ENCODE measurements around the gene NRG3. TPM values are rescaled to one million over a fixed set of nuclear protein-coding genes. Genes with fewer than 3 reads are reported as not detected.

The NRG3 gene
- total RNA-seq, 1 experiment from 2014 or later, result not detected

DNA sequence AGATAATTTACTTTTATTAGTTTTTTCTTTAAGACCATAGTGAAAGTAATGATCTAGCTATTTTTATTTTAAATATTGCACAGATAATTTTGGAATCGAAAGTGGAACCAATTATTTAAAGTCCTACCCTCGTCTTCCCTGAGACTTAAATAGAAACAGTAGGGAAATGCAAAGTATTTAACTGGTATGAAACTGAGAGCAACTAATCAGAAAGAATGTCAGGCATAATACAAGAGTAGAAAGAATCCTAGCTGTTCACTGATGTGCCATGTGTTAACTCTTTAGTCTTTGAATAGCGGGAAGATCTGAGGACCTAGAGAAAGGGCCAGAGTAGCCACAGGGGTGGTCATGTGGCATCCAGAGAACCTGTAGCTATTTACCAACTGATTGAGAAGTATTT is 630.0 kb downstream of the NRG3 start:
- Histone ChIP-seq H3K9me3 (ENCODE audit: control insufficient read depth in 1 of 2, insufficient read depth in 1 of 2, low read depth in 1 of 2, low read length in 2 of 2) (peaks cover 0 to 22% of the 10 kb centered on the region in 2 experiments; a peak in 2 of 4 replicates), H3K27ac (ENCODE audit: low read depth, low read length) (no peak overlapping the region), H3K36me3 (ENCODE audit: control insufficient read depth in 1 of 2, insufficient read depth in 2 of 2, low read length in 2 of 2) (no peaks in the 10 kb centered on the region), H3K9me2 (ENCODE audit: insufficient read depth) (no peaks in the 10 kb centered on the region), H3K79me2 (ENCODE audit: insufficient read depth, low read length) (no peaks in the 10 kb centered on the region), H2AFZ (ENCODE audit: low read depth, low read length, poor library complexity, severe bottlenecking) (no peak overlapping the region), H3K4me1 (ENCODE audit: control insufficient read depth in 1 of 2, insufficient read depth in 2 of 2, low read length in 2 of 2) (no peaks in the 10 kb centered on the region), H4K20me1 (ENCODE audit: insufficient read depth) (no peaks in the 10 kb centered on the region), H3K4me2 (ENCODE audit: low read length) (no peak overlapping the region), H3K4me3 (replicated peaks in 1 of 2; ENCODE audit: low read depth in 1 of 2, low read length in 2 of 2) (no peak overlapping the region), H3K27me3 (ENCODE audit: insufficient read depth, low read length) (no peaks in the 10 kb centered on the region), H3K9ac (ENCODE audit: low read length) (no peak overlapping the region)
- RAD21 ChIA-PET (ENCODE audit: low non-redundant PET in 1 of 2, low total read pairs in 2 of 2, uncharacterized antibody in 2 of 2, unreplicated experiment in 2 of 2), result no interaction called here
- CTCF ChIA-PET, result no interaction called here
- POLR2A ChIA-PET, result no interaction called here
- no TSS peak for BruUV-seq (replicated peaks)
- TF ChIP-seq CEBPB (IDR thresholded peaks at IDR 0.05; ENCODE audit: low read depth) (no peak), CBX3 (IDR thresholded peaks at IDR 0.05; ENCODE audit: low read depth) (no peak), FOSL1 (IDR thresholded peaks at IDR 0.05; ENCODE audit: low read depth) (no peak), ZNF274 (IDR thresholded peaks at IDR 0.05; ENCODE audit: low read depth, low read length) (no peak), YY1 (IDR thresholded peaks at IDR 0.05; ENCODE audit: extremely low read depth, insufficient replicate concordance, low read depth, low read length) (no peak)
- TF ChIP-seq, protein P1, sequence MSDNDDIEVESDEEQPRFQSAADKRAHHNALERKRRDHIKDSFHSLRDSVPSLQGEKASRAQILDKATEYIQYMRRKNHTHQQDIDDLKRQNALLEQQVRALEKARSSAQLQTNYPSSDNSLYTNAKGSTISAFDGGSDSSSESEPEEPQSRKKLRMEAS (IDR thresholded peaks at IDR 0.05), result no peak
- TF ChIP-seq, protein P2, sequence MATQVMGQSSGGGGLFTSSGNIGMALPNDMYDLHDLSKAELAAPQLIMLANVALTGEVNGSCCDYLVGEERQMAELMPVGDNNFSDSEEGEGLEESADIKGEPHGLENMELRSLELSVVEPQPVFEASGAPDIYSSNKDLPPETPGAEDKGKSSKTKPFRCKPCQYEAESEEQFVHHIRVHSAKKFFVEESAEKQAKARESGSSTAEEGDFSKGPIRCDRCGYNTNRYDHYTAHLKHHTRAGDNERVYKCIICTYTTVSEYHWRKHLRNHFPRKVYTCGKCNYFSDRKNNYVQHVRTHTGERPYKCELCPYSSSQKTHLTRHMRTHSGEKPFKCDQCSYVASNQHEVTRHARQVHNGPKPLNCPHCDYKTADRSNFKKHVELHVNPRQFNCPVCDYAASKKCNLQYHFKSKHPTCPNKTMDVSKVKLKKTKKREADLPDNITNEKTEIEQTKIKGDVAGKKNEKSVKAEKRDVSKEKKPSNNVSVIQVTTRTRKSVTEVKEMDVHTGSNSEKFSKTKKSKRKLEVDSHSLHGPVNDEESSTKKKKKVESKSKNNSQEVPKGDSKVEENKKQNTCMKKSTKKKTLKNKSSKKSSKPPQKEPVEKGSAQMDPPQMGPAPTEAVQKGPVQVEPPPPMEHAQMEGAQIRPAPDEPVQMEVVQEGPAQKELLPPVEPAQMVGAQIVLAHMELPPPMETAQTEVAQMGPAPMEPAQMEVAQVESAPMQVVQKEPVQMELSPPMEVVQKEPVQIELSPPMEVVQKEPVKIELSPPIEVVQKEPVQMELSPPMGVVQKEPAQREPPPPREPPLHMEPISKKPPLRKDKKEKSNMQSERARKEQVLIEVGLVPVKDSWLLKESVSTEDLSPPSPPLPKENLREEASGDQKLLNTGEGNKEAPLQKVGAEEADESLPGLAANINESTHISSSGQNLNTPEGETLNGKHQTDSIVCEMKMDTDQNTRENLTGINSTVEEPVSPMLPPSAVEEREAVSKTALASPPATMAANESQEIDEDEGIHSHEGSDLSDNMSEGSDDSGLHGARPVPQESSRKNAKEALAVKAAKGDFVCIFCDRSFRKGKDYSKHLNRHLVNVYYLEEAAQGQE (IDR thresholded peaks at IDR 0.05; ENCODE audit: low read depth), result no peak
- no peak for ATAC-seq
- intact Hi-C loops (cut with micrococcal nuclease), result no loop called here
- DNase-seq (ENCODE audit: low read depth, low spot score), result no peak
